Heart left ventricle (tissue), 16 donors: ENCODE data around the gene LYRM2. TPM values are rescaled to one million over a fixed set of nuclear protein-coding genes. Genes with fewer than 3 reads are reported as not detected.

ENCODE experiments used
- ATAC-seq, 4 donors: fragments of 200-7000 bp; cut with Tn5 transposase; one replicate each; pipeline ENCODE4 v1.9.1; 2020 to 2022; ENCODE audit warnings: moderate library complexity in 4 of 4, mild to moderate bottlenecking in 3 of 4, moderate number of reproducible peaks in 1 of 4
- DNase-seq, 5 donors: peaks; one replicate each; pipeline ENCODE4 v3.0.0-alpha.2; 2020
- H3K27ac ChIP-seq, 12 donors: fragments of 200-600 bp; sonication (generic) in 4 of 12; one replicate each; pipeline versions ENCODE4 v1.5.0 to v1.8.0; 2016 to 2022; ENCODE audit warnings: mild to moderate bottlenecking in 2 of 12
- H3K27me3 ChIP-seq, 9 donors: fragments of 200-600 bp; sonication (generic) in 2 of 9; one replicate each; pipeline versions ENCODE4 v1.5.1 to v1.8.0; 2016 to 2022; ENCODE audit warnings: mild to moderate bottlenecking in 3 of 9
- H3K36me3 ChIP-seq, 9 donors: fragments of 200-600 bp; sonication (generic) in 2 of 9; one replicate each; pipeline versions ENCODE4 v1.5.0 to v1.8.0; 2018 to 2022; ENCODE audit warnings: mild to moderate bottlenecking in 2 of 9
- H3K4me1 ChIP-seq, 12 donors: fragments of 200-600 bp; sonication (generic) in 4 of 12; one replicate each; pipeline versions ENCODE4 v1.5.0 to v1.8.0; 2016 to 2022; ENCODE audit warnings: mild to moderate bottlenecking in 3 of 12
- H3K4me3 ChIP-seq, 12 donors: fragments of 200-600 bp; sonication (generic) in 4 of 12; one replicate each; pipeline versions ENCODE4 v1.5.0 to v1.8.0; 2017 to 2022; ENCODE audit warnings: mild to moderate bottlenecking in 9 of 12, moderate library complexity in 4 of 12
- H3K9me3 ChIP-seq, 12 donors: fragments of 200-600 bp; sonication (generic) in 4 of 12; one replicate each; pipeline versions ENCODE4 v1.5.0 to v1.8.0; 2016 to 2022; ENCODE audit warnings: mild to moderate bottlenecking in 1 of 12
- POLR2A ChIP-seq, 2 donors: fragments of 450-650 bp; IDR thresholded peaks; one replicate each; pipeline ENCODE4 v1.6.1; 2017; ENCODE audit warnings: antibody characterized with exemption in 2 of 2, mild to moderate bottlenecking in 2 of 2, moderate library complexity in 2 of 2
- WGBS, 4 donors: extraction: QIAGEN DNeasy Blood & Tissue Kit in 2 of 4; methylation state at CpG; one replicate each; pipeline versions ENCODE4 v1.1.5 to v1.1.7; 2013 to 2018; 5-methylcytosine and 5-hydroxymethylcytosine counted together
- intact Hi-C, 10 donors: fragments of 100-400 bp; cut with DNase I; formaldehyde crosslinking; loops; one replicate each; pipeline versions ENCODE4 v1.11.1 to v1.14.2; 2022
- polyA plus RNA-seq, 2 donors: library from polyadenylated mRNA; stranded (reverse); fragments of 200-250 nt; gene quantifications; one replicate each; pipeline ENCODE4 v1.2.3, GENCODE V29; 2013
- total RNA-seq, 9 donors: library from RNA; depleted of rRNA in 2 of 9; stranded (reverse); fragments of >200 nt in 2 of 9; fragmentation: NEBNext Ultra II Directional in 3 of 9; extraction: Animal tissue kit (Norgen Biotek cat#: 25700) in 3 of 9; gene quantifications; one replicate each; pipeline versions ENCODE4 v1.1.0 to v1.2.4, GENCODE V29; 2016 to 2023
- TF ChIP-seq, protein P1 (sequence below), 12 donors: fragments of 200-600 bp; sonication (generic) in 4 of 12; IDR thresholded peaks; one replicate each; pipeline versions ENCODE4 v1.5.0 to v1.8.0; 2018 to 2022; ENCODE audit warnings: antibody characterized with exemption in 12 of 12, mild to moderate bottlenecking in 5 of 12
- donor health status: ischemic (EF 13 %, LVEDD 7.1; RV severe dilation, severe dysfunction).
- donor health status: healthy with polysubstance abuse.
- donor health status: DM: no; HTN: yes; CAD: no.
- donor health status: DM: no; HTN: no; CAD: no.
- donor health status: ischemic (EF 25% LVEDD 6.9; RV normal size, moderate dysfunction).
- donor health status: ischemic (EF 25% LVEDD 5.7; RV mildly dilated, moderate dysfunction).
- donor health status: healthy.
- donor health status: DM: yes; HTN: yes; CAD: no.
- donor health status: ischemic (EF 35%, LVEDD 5.7; RV mildly dilated, moderate dysfunction).
- donor health status: nonischemic (EF 11% LVEDD 7.7; RV severe dilation, severe dysfunction).
- donor health status: DM: yes; HTN: yes; CAD: no.
- donor health status: PGD.
- donor health status: ischemic (EF 29% LVEDD 5.4; RV normal size, mild dysfunction).
- donor health status: nonischemic (EF 23%, LVEDD 6.1; RV moderate dilation, normal function).

Gene LYRM2
- total and polyA plus RNA-seq, 11 donors: 15.2 to 50.0 (median 43.8) TPM

DNA sequence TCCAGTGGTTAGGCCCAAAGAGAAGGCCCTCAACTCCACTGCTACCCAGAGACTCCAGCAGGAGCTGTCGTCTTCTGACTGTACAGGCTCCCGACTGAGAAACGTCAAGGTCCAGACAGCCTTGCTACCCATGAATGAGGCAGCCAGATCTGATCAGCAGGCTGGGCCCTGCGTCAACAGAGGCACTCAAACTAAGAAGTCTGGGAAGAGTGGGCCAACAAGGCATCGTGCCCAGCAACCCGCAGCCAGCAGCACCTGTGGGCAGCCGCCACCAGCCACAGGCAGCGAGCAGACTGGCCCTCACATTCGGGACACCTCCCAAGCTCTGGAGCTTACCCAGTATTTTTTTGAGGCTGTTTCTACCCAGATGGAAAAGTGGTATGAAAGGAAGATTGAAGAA, 8.1 kb downstream of the LYRM2 start:
- TF ChIP-seq, protein P1, sequence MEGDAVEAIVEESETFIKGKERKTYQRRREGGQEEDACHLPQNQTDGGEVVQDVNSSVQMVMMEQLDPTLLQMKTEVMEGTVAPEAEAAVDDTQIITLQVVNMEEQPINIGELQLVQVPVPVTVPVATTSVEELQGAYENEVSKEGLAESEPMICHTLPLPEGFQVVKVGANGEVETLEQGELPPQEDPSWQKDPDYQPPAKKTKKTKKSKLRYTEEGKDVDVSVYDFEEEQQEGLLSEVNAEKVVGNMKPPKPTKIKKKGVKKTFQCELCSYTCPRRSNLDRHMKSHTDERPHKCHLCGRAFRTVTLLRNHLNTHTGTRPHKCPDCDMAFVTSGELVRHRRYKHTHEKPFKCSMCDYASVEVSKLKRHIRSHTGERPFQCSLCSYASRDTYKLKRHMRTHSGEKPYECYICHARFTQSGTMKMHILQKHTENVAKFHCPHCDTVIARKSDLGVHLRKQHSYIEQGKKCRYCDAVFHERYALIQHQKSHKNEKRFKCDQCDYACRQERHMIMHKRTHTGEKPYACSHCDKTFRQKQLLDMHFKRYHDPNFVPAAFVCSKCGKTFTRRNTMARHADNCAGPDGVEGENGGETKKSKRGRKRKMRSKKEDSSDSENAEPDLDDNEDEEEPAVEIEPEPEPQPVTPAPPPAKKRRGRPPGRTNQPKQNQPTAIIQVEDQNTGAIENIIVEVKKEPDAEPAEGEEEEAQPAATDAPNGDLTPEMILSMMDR (IDR thresholded peaks at IDR 0.05): no peak
- no peak for TF ChIP-seq POLR2A (IDR thresholded peaks at IDR 0.05)
- Histone ChIP-seq H3K4me3 (no peak overlapping the region), H3K27ac (peak overlapping the region in 2 of 12 donors; percentile 30 to 57), H3K36me3 (peaks cover 0 to 77% (median 33%) of the 10 kb centered on the region in 9 donors), H3K27me3 (no peaks in the 10 kb centered on the region), H3K9me3 (no peaks in the 10 kb centered on the region), H3K4me1 (peaks cover 0 to 8% (median 0%) of the 10 kb centered on the region in 12 donors)
- 34 to 75% (median 57%) methylated on average over 7 to 9 of the region's 9 CpGs for WGBS, 4 donors
- DNase-seq (peak; percentile 29 to 87 (median 65)), ATAC-seq (peak; percentile 76 to 96 (median 88))
- intact Hi-C loops: no loop called here

- Histone ChIP-seq H3K36me3 (peaks cover 0 to 55% (median 15%) of the 10 kb centered on the region in 9 donors), H3K9me3 (no peaks in the 10 kb centered on the region), H3K27ac (no peak overlapping the region), H3K4me3 (no peak overlapping the region), H3K27me3 (no peaks in the 10 kb centered on the region), H3K4me1 (no peaks in the 10 kb centered on the region)
- DNase-seq (no peak), ATAC-seq (no peak)
- 89 to 98% (median 91%) methylated on average over 6 to 8 of the region's 8 CpGs for WGBS, 4 donors
- intact Hi-C loops: no loop called here
- TF ChIP-seq, protein P1 (IDR thresholded peaks at IDR 0.05): no peak
- no peak for TF ChIP-seq POLR2A (IDR thresholded peaks at IDR 0.05)
Observed at GRCh38 chr6:89623749-89624148, 14.8 kb downstream of the LYRM2 start.

GRCh38 chr6:89619567-89619966, 19.0 kb downstream of the LYRM2 start:
- Histone ChIP-seq H3K27me3 (no peaks in the 10 kb centered on the region), H3K27ac (no peak overlapping the region), H3K36me3 (peaks cover 0 to 37% (median 12%) of the 10 kb centered on the region in 9 donors), H3K4me3 (no peak overlapping the region), H3K4me1 (no peaks in the 10 kb centered on the region), H3K9me3 (no peaks in the 10 kb centered on the region)
- ATAC-seq (no peak), DNase-seq (no peak)
- intact Hi-C loops: no loop called here
- 97 to 98% (median 97%) methylated on average over 6 of the region's 6 CpGs for WGBS, 4 donors
- TF ChIP-seq, protein P1 (IDR thresholded peaks at IDR 0.05): no peak
- TF ChIP-seq POLR2A (IDR thresholded peaks at IDR 0.05): no peak

GRCh38 chr6:89618026-89618425, 20.5 kb downstream of the LYRM2 start:
- H3K27ac ChIP-seq: no peak overlapping the region
- no peaks in the 10 kb centered on the region for H3K9me3 ChIP-seq
- DNase-seq (no peak), ATAC-seq (no peak)
- H3K27me3 ChIP-seq: no peaks in the 10 kb centered on the region
- WGBS, 4 donors: 92 to 96% (median 95%) methylated on average over 4 to 6 of the region's 6 CpGs
- TF ChIP-seq, protein P1 (IDR thresholded peaks at IDR 0.05): no peak
- no peak for TF ChIP-seq POLR2A (IDR thresholded peaks at IDR 0.05)
- intact Hi-C loops: no loop called here
- H3K36me3 ChIP-seq: peaks cover 0 to 33% (median 6%) of the 10 kb centered on the region in 9 donors
- peaks cover 0 to 4% (median 0%) of the 10 kb centered on the region in 12 donors for H3K4me1 ChIP-seq
- no peak overlapping the region for H3K4me3 ChIP-seq
